K562 (cell line): ENCODE measurements around the gene UBA7. TPM values are rescaled to one million over a fixed set of nuclear protein-coding genes. Genes with fewer than 3 reads are reported as not detected.

Experiments used
- ATAC-seq: fragments of 200-7000 bp; cut with Tn5 transposase; 3 replicates; pipeline ENCODE4 v1.9.1; 2020; ENCODE audit warnings: moderate library complexity
- BruUV-seq: library from RNA; stranded (reverse); fragments of 400-500 nt; replicated peaks from 2 replicates; lab custom pipeline; 2021; lab: Mats Ljungman, UMichigan
- CTCF ChIA-PET: fragments of 300-600 bp; formaldehyde crosslinking; extraction: SDS; loops from one replicate; lab custom pipeline; 2021; ENCODE audit warnings: low intra/inter-chr PET ratio; lab: Yijun Ruan, JAX
- POLR2A ChIA-PET: fragments of 300-600, 350-650 bp; sonication (Branson Sonifier 250); formaldehyde crosslinking; extraction: SDS; loops from one replicate; lab custom pipeline; 2021; ENCODE audit warnings: antibody characterized with exemption, inconsistent platforms; lab: Yijun Ruan, JAX
- DNase-seq, 4 experiments: peaks; one replicate each; pipeline versions ENCODE4 v3.0.0 to v3.0.0-alpha.2; 2011 to 2018; ENCODE audit warnings: low spot score in 3 of 4, mixed read lengths in 3 of 4; ENCODE audit errors: extremely low read depth in 1 of 4
- FAIRE-seq: peaks from 2 replicates; lab custom pipeline; 2011; peaks lifted over from hg19 to GRCh38; lab: Jason Lieb, UNC
- H2AFZ ChIP-seq: 2 replicates; pipeline ENCODE4 v1.6.0; 2011; ENCODE audit warnings: low read depth, low read length, control low read depth, inconsistent platforms
- H3K27ac ChIP-seq: fragments of 200-600 bp; 3 replicates; pipeline ENCODE4 v1.8.0; 2011; ENCODE audit warnings: low read depth, mild to moderate bottlenecking, control low read depth, inconsistent platforms, low read length, moderate library complexity, mixed read lengths; ENCODE audit errors: extremely low read depth
- H3K27me3 ChIP-seq, 2 experiments: fragments of 300-600 bp in 1 of 2; 2 replicates in 1 of 2; 3 replicates in 1 of 2; pipeline versions ENCODE4 v1.6.0 to v1.8.0; 2011; ENCODE audit warnings: inconsistent platforms in 2 of 2, low read length in 2 of 2, mild to moderate bottlenecking in 1 of 2, mixed read lengths in 1 of 2, moderate library complexity in 1 of 2; ENCODE audit not compliant: control insufficient read depth in 2 of 2, insufficient read depth in 2 of 2
- H3K36me3 ChIP-seq: fragments of 300-600 bp; 3 replicates; pipeline ENCODE4 v1.8.0; 2011; ENCODE audit warnings: mild to moderate bottlenecking, low read length, inconsistent platforms; ENCODE audit not compliant: control insufficient read depth, insufficient read depth
- H3K4me1 ChIP-seq, 2 experiments: fragments of 200-600 bp in 1 of 2; replicated peaks in 1 of 2; 2 replicates in 1 of 2; 3 replicates in 1 of 2; pipeline versions ENCODE4 v1.5.1 to v1.8.0; 2011; ENCODE audit warnings: inconsistent platforms in 2 of 2, low read length in 2 of 2, mild to moderate bottlenecking in 1 of 2, mixed read lengths in 1 of 2, moderate library complexity in 1 of 2; ENCODE audit not compliant: control insufficient read depth in 2 of 2, insufficient read depth in 2 of 2
- H3K4me2 ChIP-seq: 2 replicates; pipeline ENCODE4 v1.6.1; 2011; ENCODE audit warnings: low read length, control low read depth, inconsistent platforms, mixed read lengths; ENCODE audit not compliant: insufficient read depth
- H3K4me3 ChIP-seq: fragments of 200-600 bp; sonication (generic), shearing (Covaris generic); 2 replicates; pipeline ENCODE4 v1.5.1; 2016; ENCODE audit warnings: control low read depth, inconsistent platforms
- H3K79me2 ChIP-seq: fragments of 200-600 bp; 3 replicates; pipeline ENCODE4 v1.8.0; 2011; ENCODE audit warnings: low read length, inconsistent platforms; ENCODE audit not compliant: control insufficient read depth, insufficient read depth
- H3K9ac ChIP-seq, 2 experiments: 2 replicates each; pipeline versions ENCODE4 v1.6.0 to v1.6.1; 2011; ENCODE audit warnings: low read depth in 2 of 2, low read length in 2 of 2, control low read depth in 1 of 2, inconsistent platforms in 1 of 2, mild to moderate bottlenecking in 1 of 2, mixed read lengths in 1 of 2; ENCODE audit not compliant: insufficient read depth in 1 of 2
- H3K9me1 ChIP-seq: one replicate; pipeline ENCODE4 v1.6.0; 2011; ENCODE audit warnings: inconsistent platforms, mild to moderate bottlenecking, low read length, moderate library complexity; ENCODE audit not compliant: control insufficient read depth, insufficient read depth
- H3K9me3 ChIP-seq: replicated peaks from 2 replicates; pipeline ENCODE4 v1.5.1; 2011; ENCODE audit warnings: low read depth, low read length, inconsistent platforms; ENCODE audit not compliant: control insufficient read depth, insufficient read depth
- H4K20me1 ChIP-seq: replicated peaks from 2 replicates; pipeline ENCODE4 v1.6.1; 2011; ENCODE audit warnings: low read length, inconsistent platforms, mixed read lengths; ENCODE audit not compliant: control insufficient read depth, insufficient read depth
- BRF2 ChIP-seq: IDR thresholded peaks from 3 replicates; pipeline ENCODE4 v1.6.1; 2011; ENCODE audit warnings: borderline replicate concordance, mild to moderate bottlenecking; ENCODE audit not compliant: insufficient read length, insufficient read depth
- DACH1 ChIP-seq: fragments of 450-650 bp; IDR thresholded peaks from 2 replicates; pipeline ENCODE4 v1.6.1; 2018; ENCODE audit not compliant: partially characterized antibody
- MCM2 ChIP-seq: fragments of 450-650 bp; IDR thresholded peaks from 2 replicates; pipeline ENCODE4 v1.6.1; 2017; ENCODE audit warnings: low read depth, mild to moderate bottlenecking
- MEF2D ChIP-seq: conservative IDR thresholded peaks from 2 replicates; pipeline ENCODE4 v1.6.1; 2016; ENCODE audit warnings: low read depth, missing genetic modification characterization, missing compliant biosample characterization
- RBBP5 ChIP-seq: fragments of 200-600 bp; sonication (generic); IDR thresholded peaks from 2 replicates; pipeline ENCODE4 v1.6.1; 2012; ENCODE audit warnings: borderline replicate concordance, mild to moderate bottlenecking, low read length, control low read depth, inconsistent platforms; ENCODE audit not compliant: insufficient read depth, poor library complexity, severe bottlenecking
- SAP30 ChIP-seq: fragments of 200-600 bp; sonication (generic); IDR thresholded peaks from 2 replicates; pipeline ENCODE4 v1.6.1; 2012; ENCODE audit warnings: borderline replicate concordance, low read depth, mild to moderate bottlenecking, moderate library complexity, low read length, control low read depth, inconsistent platforms; ENCODE audit not compliant: insufficient read depth, poor library complexity, severe bottlenecking
- STAT5A ChIP-seq: IDR thresholded peaks from 2 replicates; pipeline ENCODE4 v1.6.1; 2012; ENCODE audit warnings: low read length, inconsistent platforms, borderline replicate concordance
- SUPT5H ChIP-seq: fragments of 450-650 bp; IDR thresholded peaks from 2 replicates; pipeline ENCODE4 v1.6.1; 2016
- ZBTB7A ChIP-seq: IDR thresholded peaks from 2 replicates; pipeline ENCODE4 v1.6.1; 2011; ENCODE audit warnings: low read depth, mild to moderate bottlenecking, low read length, moderate library complexity, borderline replicate concordance; ENCODE audit not compliant: control insufficient read depth
- ZFPM2 ChIP-seq: fragments of 250-450 bp; sonication (Bioruptor Pico); IDR thresholded peaks from 2 replicates; pipeline ENCODE4 v1.5.1; 2022; ENCODE audit warnings: mild to moderate bottlenecking
- ZNF146 ChIP-seq: IDR thresholded peaks from one replicate; pipeline ENCODE4 v1.6.1; 2018; ENCODE audit warnings: missing compliant biosample characterization; ENCODE audit not compliant: unreplicated experiment
- WGBS: fragments of 100-300 bp; shearing (Covaris generic); methylation state at CpG from one replicate; pipeline ENCODE4 v1.1.6; 2016; ENCODE audit warnings: low coverage, mixed read lengths; ENCODE audit not compliant: insufficient coverage; ENCODE audit errors: missing lambda C conversion rate; 5-methylcytosine and 5-hydroxymethylcytosine counted together
- in situ Hi-C: fragments of 300-500 bp; cut with MboI; formaldehyde crosslinking; loops from 4 replicates; pipeline ENCODE4 v1.15.0; 2018; ENCODE audit warnings: inconsistent platforms, mixed read lengths
- intact Hi-C: fragments of 100-400 bp; cut with micrococcal nuclease; formaldehyde crosslinking; loops from 2 replicates; pipeline ENCODE4 v1.14.2; 2022
- polyA plus RNA-seq, 8 experiments: library from polyadenylated mRNA; depleted of rRNA in 4 of 8; stranded (reverse) in 5 of 8; unstranded in 3 of 8; fragments of >200 nt; fragmentation: Nextera tagmentation in 2 of 8; fragmentation: Illumina TruSeq in 1 of 8; extraction: Ambion mirVana in 2 of 8; extraction: Trizol in 1 of 8; gene quantifications; 2 replicates each; pipeline versions ENCODE4 v1.2.1 to v1.2.3, GENCODE V29; 2011 to 2014; ENCODE audit warnings: inconsistent platforms in 1 of 8, missing spikeins in 1 of 8
- total RNA-seq, 7 experiments: library from RNA; depleted of rRNA in 6 of 7; stranded (reverse); fragments of >200 nt in 6 of 7; fragmentation: Illumina TruSeq in 2 of 7; extraction: Trizol in 2 of 7; gene quantifications; 2 replicates each; pipeline versions ENCODE4 v1.2.1 to v1.2.3, GENCODE V29; 2011 to 2021; ENCODE audit warnings: low replicate concordance in 1 of 7
- TF ChIP-seq, protein P1 (sequence below): IDR thresholded peaks from 2 replicates; pipeline ENCODE4 v1.6.1; 2011; ENCODE audit warnings: borderline replicate concordance, low read depth, mild to moderate bottlenecking, moderate library complexity, low read length; ENCODE audit not compliant: insufficient read depth, poor library complexity, severe bottlenecking

The UBA7 gene
- total and polyA plus RNA-seq, 9 of the 15 experiments (the other 6 are each of a cell fraction or from before 2014, with no cell fraction given) = 0.17 to 3.3 (median 2.0) TPM

GRCh38 chr3:49859576-49860305, 46.0 kb upstream of the UBA7 start:
- H3K9ac ChIP-seq = peak overlapping the region in 1 of 2 experiments; percentile 40; a peak in 1 of 4 replicates
- ChIA-PET CTCF (no interaction called here), POLR2A (no interaction called here)
- H3K27ac ChIP-seq = no peak overlapping the region
- H3K79me2 ChIP-seq = peaks cover 16% of the 10 kb centered on the region
- intact Hi-C loops = no loop called here
- no peaks in the 10 kb centered on the region for H3K9me3 ChIP-seq
- H2AFZ ChIP-seq = no peak overlapping the region
- no peak overlapping the region for H3K4me2 ChIP-seq
- WGBS = 12% methylated on average over 8 of the region's 12 CpGs
- DNase-seq = no peak
- BruUV-seq = no TSS peak
- ATAC-seq = no peak
- no peak overlapping the region for H3K4me3 ChIP-seq
- no peak for FAIRE-seq
- peaks cover 6 to 26% of the 10 kb centered on the region in 2 experiments; a peak in 4 of 5 replicates for H3K27me3 ChIP-seq
- no peaks in the 10 kb centered on the region for H4K20me1 ChIP-seq
- H3K4me1 ChIP-seq = peaks cover 9 to 15% of the 10 kb centered on the region in 2 experiments; a peak in 4 of 5 replicates
- TF ChIP-seq MEF2D (tag) (no peak), STAT5A (no peak), DACH1 (no peak), SUPT5H (no peak), ZBTB7A (no peak), ZFPM2 (no peak), RBBP5 (no peak), ZNF146 (CRISPR knock-in tag) (no peak), SAP30 (no peak), MCM2 (no peak), BRF2 (no peak)
- TF ChIP-seq, protein P1, sequence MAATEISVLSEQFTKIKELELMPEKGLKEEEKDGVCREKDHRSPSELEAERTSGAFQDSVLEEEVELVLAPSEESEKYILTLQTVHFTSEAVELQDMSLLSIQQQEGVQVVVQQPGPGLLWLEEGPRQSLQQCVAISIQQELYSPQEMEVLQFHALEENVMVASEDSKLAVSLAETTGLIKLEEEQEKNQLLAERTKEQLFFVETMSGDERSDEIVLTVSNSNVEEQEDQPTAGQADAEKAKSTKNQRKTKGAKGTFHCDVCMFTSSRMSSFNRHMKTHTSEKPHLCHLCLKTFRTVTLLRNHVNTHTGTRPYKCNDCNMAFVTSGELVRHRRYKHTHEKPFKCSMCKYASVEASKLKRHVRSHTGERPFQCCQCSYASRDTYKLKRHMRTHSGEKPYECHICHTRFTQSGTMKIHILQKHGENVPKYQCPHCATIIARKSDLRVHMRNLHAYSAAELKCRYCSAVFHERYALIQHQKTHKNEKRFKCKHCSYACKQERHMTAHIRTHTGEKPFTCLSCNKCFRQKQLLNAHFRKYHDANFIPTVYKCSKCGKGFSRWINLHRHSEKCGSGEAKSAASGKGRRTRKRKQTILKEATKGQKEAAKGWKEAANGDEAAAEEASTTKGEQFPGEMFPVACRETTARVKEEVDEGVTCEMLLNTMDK = no peak
- TF ChIP-seq, all 486 proteins: peak for 0
- Histone ChIP-seq H3K9me1 (no peaks in the 10 kb centered on the region), H3K36me3 (no peaks in the 10 kb centered on the region)
- in situ Hi-C loops = no loop called here
